Right lung (tissue), 5 donors: Measurements from ENCODE around the gene TBXA2R. TPM values are rescaled to one million over a fixed set of nuclear protein-coding genes. Genes with fewer than 3 reads are reported as not detected.

Experiments used
- DNase-seq, 2 donors: peaks; one replicate each; pipeline ENCODE4 v3.0.0-alpha.2; 2013
- polyA plus RNA-seq, 5 donors: library from polyadenylated mRNA; unstranded; fragments of 120-200 nt; gene quantifications; one replicate each; pipeline versions ENCODE4 v1.2.1 to v1.2.3, GENCODE V29; 2013; ENCODE audit warnings: inconsistent platforms in 1 of 5, low replicate concordance in 1 of 5; ENCODE audit not compliant: insufficient read length in 5 of 5, insufficient read depth in 1 of 5

Gene TBXA2R
- polyA plus RNA-seq, 5 donors = 1.6 to 3.8 (median 2.7) TPM

DNA sequence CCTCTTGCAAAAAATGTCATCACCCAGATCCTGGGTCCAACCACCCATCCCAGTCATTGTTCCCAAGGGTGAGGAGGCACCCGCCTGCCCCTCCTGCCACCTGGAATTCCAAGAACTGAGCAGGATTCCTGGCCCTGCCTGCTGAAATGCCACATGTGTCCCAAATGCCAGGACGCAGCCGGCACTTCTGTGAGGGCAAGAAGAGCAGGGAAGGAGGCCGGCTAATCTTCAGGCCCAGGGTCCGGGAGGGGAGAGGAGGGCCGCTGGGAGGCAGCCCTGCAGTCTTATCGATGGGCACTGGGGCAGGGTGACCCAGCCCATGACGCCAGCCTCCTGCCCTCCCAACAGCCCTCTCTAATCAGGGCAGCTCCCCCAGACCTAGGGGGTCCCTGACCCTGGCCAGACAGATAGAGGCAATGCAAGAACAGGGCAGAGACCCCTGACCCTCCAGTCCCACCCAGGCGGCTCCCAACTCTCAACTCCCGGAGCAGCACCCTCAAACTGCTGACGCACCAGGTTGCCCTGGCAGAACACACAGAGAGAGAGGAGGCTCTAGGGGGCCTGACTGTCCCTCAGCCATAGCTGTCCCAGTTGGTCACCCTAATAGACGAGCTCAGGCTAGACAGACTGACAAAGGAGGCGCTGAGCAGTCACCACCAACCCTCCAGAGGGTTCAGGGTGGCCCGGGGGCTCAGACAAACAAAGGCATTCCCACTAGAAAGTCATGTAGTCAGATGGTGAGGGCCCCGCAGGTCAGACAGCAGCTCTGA is 50.8 kb downstream of the TBXA2R start:
- no peak for DNase-seq

DNA sequence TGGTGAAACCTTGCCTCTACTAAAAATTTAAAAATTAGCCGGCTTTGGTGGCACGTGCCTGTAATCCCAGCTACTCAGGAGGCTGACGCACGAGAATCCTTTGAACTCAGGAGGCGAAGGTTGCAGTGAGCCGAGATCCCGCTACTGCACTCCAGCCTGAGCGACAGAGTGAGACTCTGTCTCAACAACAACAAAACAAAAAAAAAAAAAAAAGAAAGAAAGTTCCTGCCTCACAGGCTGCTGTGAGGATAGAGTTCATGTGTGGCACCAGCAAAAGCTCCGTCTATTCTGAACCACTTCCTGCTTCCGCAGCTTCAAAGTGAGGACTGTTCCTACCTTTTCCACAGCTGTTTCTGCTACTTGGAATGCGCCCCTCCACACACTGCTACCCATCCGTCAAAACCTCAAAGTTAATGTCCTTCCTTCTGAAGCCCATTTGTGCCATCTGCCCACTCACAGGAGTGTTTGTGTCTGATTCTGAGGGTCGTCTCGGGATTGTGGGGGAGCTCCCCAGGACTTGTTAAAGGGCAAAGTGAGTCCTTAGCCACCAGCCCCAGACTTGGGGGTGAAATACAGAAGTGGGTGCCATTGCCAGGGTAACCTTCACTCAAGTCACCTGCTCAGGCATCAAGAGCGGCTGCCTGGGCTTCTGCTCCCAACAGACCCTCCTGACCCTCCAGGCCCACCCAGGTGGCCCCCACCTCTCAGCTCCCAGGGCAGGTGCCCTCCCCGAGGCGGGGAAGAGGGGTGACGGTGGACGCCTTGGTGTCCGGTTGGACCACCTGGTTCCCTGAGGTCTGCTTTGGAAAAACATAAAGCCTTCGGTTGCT is 52.2 kb downstream of the TBXA2R start:
- DNase-seq = no peak

DNA sequence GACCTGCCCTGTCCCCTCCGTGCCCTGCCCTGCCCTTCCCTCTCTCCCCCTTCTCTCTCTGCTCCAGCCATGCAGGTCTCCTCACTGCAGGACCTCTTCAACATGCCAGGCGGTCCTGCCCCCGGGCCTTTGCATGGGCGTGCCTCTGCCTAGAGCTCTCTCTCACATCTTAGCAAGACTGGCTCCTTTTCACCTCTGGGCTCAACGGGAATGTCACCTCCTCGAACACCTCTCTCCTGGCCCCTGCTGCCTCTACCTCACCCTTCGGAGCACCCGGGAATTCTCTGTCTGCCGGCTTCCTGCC is 54.9 kb downstream of the TBXA2R start:
- DNase-seq = no peak

DNA sequence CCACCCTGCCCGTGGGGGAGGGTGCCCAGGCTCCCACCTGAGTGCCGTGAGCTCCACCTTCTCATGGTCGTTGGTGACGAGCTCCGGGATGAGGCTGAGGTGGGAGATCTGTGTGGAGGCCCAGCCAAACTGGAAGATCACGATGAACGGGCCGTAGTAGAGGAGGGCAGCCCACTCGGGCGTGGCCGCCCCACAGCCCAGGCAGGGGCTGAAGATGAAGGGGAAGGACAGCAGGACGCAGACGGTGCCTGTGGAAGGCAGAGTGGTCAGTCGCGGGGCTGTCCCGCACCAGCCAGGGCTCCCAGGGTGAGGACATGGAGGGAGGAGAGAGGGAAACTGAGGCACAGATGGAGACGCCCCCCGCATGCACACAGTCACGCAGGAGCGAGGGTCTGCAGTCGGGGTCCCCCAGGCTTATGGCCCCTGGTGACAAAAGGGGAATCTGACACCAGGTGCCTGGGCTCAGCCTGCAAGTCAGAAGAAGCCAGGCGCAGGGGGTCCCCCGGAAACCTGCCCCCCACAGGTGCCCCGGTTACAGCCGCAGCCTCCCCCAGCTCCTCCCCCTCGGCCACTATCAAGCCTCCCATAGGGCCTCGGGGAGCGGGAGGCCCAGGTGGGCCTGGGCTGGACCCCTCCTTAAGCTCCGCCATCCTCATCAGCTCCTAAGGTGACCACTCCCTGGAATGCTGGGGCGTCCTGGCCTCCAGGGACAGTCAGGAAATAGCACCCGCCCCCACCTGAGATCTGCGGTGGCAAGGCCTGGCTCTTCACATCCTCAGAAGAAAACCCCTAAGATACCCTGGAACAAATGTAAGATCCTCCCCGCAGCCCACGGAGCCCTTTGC is 55.5 kb downstream of the TBXA2R start:
- DNase-seq = no peak

DNA sequence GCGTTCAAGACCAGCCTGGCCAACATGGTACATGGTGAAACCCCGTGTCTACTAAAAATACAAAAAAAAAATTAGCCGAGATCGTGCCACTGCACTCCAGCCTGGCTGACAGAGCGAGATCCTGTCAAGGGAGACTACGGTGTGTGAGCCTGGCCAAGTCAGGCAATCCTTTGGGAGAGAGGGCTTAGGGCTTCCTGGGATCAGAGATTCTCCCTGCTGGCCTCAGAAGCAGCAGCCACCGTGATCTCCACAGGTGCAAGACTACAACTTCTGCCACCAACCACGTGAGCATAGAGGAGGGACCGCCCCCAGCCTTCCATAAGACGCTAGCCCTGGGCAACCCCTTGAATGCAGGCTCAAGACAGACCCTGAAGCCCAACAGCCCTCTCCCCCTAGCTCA is 56.9 kb downstream of the TBXA2R start:
- DNase-seq = no peak

DNA sequence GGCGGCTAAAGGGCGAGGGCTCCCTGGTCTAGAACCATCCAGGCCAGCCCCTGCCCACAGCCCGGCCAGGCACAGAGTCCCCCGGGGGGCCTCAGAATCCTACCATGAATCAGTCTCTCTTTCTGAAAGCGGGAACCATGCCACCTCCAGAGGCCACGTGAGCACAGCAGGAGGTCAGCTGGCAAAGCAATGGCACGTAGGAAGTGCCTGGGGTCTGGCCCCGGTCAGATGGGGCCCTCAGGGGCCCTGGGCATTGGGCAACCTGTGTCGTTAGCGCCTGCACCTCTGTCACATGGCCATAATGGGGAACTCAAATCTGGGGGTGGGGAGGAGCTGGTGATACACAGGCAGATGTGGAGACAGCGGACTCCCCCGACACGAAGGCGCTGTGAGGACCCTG is 58.1 kb downstream of the TBXA2R start:
- no peak for DNase-seq

DNA sequence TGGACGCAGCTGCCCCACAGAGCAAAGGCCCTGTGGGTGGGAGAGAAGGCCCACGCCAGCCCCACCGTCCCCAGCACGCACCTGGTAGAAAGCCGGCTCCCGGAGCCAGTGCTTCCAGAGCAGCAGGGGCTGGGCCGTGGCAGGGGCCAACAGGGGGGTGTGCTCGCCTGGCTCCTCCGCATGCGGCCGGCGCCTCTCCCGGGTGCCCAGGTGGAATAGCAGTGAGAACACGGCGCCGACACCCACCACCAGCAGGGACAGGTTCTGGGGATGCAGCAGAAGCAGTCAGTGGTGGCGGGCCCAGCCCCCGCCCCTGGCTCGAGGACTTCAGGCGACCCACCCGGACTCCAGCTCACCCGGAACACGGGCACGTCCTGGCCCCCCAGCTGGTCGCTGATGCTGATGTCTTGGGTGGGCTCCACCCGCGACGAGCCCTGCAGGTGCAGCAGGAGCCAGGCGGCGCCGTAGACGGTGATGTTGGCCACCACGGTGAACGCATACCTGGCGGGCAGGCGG is 58.9 kb downstream of the TBXA2R start:
- no peak for DNase-seq

DNA sequence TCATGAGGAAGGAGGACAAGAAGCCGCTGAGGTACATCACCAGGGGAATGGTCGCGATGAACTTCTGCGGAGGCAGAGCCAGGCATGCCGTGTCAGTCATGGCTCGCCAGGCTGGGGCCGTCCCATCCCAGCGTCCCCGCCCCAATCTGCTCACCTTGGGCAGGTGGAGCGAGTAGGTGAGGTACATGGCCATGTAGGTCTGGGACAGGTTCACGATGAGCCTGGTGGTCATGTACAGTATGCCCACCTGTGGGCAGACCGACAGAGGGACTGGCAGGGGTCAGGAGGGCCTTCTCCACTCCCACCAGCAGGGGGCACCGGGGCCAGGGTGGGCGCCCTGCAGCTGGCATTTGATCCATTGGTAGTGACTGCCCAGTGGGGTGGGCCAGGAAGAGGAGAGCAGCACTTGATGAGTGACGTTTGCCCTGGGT is 59.4 kb downstream of the TBXA2R start:
- no peak for DNase-seq

DNA sequence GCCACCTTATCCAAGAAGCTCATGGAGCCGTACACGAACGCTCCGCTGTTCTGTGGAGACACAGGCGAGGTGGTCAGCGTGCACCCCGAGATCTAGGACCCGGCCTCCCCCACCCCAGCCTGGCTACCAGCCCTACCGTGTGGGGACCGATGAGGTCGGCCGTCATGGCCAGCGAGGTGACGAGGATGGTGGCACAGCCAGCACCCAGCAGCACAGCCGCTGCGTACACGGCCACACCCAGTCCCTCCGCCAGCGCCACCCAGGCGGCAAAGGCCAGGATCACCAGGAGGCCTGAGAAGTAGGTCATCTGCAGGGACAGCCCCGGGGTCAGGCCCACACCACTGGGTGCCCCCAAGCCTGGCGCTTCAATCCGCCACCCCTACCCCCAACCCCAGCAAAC is 60.6 kb downstream of the TBXA2R start:
- no peak for DNase-seq

DNA sequence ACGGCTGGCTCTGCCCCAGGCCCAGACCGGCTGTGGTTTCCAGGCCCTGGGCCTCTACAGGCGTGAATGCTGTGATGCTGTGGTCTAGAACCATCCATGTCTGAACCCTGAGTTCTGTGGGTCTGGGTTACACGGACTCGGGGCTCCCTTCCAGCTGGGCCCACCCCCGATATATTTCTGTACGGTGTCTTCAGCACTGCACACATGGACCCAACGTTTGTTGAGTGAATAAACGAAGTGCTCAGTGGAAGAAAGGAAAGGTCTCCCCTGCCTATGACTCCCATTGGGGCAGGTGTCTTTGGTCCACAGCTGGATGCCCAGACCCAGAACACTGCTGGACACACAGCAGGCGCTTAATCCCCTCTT is 61.0 kb downstream of the TBXA2R start:
- no peak for DNase-seq

DNA sequence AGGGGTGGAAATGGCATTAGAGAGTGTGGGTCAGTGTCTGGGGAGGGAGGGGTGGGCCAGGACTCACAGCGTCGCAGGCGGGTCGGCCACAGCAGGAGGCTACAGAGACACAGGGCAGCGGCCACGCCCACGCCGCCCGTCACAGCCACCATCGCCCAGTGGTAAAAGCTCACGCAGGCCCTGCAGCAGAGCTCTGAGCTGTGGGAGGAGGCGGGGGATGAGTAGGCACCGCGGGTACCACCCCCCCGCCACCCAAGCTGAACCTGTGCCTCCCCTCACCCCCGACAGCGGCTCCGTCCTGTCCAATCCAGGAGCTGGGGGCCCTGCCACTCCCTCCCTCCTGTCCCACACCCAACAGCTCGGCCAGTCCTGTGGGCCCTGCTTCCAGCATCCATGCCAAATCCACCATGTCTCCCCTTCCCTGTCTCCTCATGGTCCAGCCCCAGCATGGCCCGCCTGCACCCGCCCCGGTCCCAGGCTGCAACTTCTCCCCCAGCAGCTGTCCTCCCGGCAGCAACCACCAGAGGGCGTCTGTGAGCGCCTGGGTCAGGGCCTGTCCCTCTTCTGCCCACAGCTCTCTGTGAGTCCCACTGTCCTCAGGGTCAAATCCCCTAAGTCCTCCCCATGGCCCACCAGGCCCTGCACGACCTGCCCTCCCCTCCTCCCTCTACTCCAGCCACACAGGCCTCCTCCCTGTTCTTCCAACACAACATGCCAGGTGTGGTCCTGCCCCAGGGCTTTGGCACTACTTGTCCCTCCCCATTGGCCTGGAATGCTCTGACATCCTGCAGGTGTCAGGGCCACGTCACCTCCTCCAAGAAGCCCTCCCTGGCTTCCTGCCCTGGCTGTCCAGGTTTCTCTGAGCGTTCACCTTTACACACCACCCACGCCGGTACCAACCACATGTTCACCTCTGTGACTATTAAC is 61.7 kb downstream of the TBXA2R start:
- no peak for DNase-seq

Other genes with a start within 250 kb of the TBXA2R start
- 10 to 100 TPM; 31.3 to 72.3 (median 36.8) TPM for gene NFIC, start 240.3 kb downstream of the TBXA2R start, polyA plus RNA-seq
- 1 to 10 TPM in 3 of 5 donors, under 1 TPM in 2; 0.59 to 3.7 (median 1.1) TPM for gene SMIM24, start 126.3 kb downstream of the TBXA2R start, polyA plus RNA-seq
- not detected for gene SMIM44, start 123.4 kb downstream of the TBXA2R start, polyA plus RNA-seq
- 10 to 100 TPM in 1 of 5 donors, 1 to 10 TPM in 4; 4.4 to 11.5 (median 6.6) TPM for gene DOHH, start 106.2 kb downstream of the TBXA2R start, polyA plus RNA-seq
- 10 to 100 TPM; 37.0 to 63.1 (median 50.3) TPM for gene FZR1, start 100.6 kb downstream of the TBXA2R start, polyA plus RNA-seq
- gene TEKTIP1, start 67.7 kb downstream of the TBXA2R start, polyA plus RNA-seq = 1 to 10 TPM; 2.3 to 7.5 (median 4.6) TPM
- gene MFSD12, start 49.3 kb downstream of the TBXA2R start, polyA plus RNA-seq = 10 to 100 TPM; 28.1 to 48.9 (median 36.4) TPM
- gene HMG20B, start 33.9 kb downstream of the TBXA2R start, polyA plus RNA-seq = 100 to 1,000 TPM in 1 of 5 donors, 10 to 100 TPM in 4; 72.5 to 129 (median 85.3) TPM
- 1 to 10 TPM; 3.9 to 6.3 (median 4.2) TPM for gene GIPC3, start 21.4 kb downstream of the TBXA2R start, polyA plus RNA-seq
- 10 to 100 TPM; 18.4 to 34.7 (median 26.0) TPM for gene CACTIN, start 19.9 kb upstream of the TBXA2R start, polyA plus RNA-seq
- gene PIP5K1C, start 93.6 kb upstream of the TBXA2R start, polyA plus RNA-seq = 10 to 100 TPM; 16.6 to 32.1 (median 23.6) TPM
- 10 to 100 TPM in 4 of 5 donors, 1 to 10 TPM in 1; 9.4 to 20.0 (median 16.0) TPM for gene TJP3, start 101.5 kb upstream of the TBXA2R start, polyA plus RNA-seq
- gene APBA3, start 154.8 kb upstream of the TBXA2R start, polyA plus RNA-seq = 10 to 100 TPM; 11.0 to 23.3 (median 18.1) TPM
- gene MRPL54, start 155.8 kb upstream of the TBXA2R start, polyA plus RNA-seq = 10 to 100 TPM; 22.2 to 46.5 (median 24.4) TPM
- not detected for gene RAX2, start 165.4 kb upstream of the TBXA2R start, polyA plus RNA-seq
- 1 to 10 TPM in 4 of 5 donors, under 1 TPM in 1; 0.84 to 2.7 (median 1.1) TPM for gene MATK, start 179.5 kb upstream of the TBXA2R start, polyA plus RNA-seq